ENCODE data around the gene MYOG. TPM values are rescaled to one million over a fixed set of nuclear protein-coding genes. Genes with fewer than 3 reads are reported as not detected.

MYOG gene
- total RNA-seq, 1 donor from 2014 or later: not detected

DNA sequence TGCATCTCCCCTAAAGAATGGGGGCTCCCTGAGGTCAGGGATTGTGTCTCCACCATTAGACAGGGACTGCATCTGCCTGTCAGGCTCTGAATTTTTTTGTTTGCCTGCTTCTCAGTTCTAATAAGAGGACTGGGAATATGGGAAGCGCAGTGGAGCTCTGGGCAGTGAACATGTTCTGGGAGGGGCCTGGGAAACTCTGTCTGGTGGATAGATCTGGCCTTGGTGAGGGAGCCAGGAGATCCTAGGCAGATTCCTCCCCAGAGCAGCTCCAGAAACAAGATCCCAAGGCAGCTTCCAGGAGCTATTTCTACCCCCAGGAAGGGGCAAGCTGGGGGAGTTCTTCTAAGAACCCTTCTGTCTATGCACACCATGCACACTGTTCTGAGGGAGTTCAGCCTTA is 12.6 kb upstream of the MYOG start:
- ChIA-PET POLR2A (no interaction called here), CTCF (no interaction called here)
- peaks cover 24% of the 10 kb centered on the region for H3K9me3 Mint-ChIP-seq
- no peaks in the 10 kb centered on the region for H3K4me1 Mint-ChIP-seq
- no peak overlapping the region for H3K27ac Mint-ChIP-seq
- no peak for DNase-seq
- H3K4me3 Mint-ChIP-seq: no peak overlapping the region
- intact Hi-C loops (cut with micrococcal nuclease): no loop called here
- no peak for ATAC-seq (ENCODE audit: low read depth)
- H3K36me3 Mint-ChIP-seq (ENCODE audit: low read depth): no peaks in the 10 kb centered on the region
- H3K27me3 Mint-ChIP-seq: peaks cover 26% of the 10 kb centered on the region
- TF ChIP-seq, protein P1, sequence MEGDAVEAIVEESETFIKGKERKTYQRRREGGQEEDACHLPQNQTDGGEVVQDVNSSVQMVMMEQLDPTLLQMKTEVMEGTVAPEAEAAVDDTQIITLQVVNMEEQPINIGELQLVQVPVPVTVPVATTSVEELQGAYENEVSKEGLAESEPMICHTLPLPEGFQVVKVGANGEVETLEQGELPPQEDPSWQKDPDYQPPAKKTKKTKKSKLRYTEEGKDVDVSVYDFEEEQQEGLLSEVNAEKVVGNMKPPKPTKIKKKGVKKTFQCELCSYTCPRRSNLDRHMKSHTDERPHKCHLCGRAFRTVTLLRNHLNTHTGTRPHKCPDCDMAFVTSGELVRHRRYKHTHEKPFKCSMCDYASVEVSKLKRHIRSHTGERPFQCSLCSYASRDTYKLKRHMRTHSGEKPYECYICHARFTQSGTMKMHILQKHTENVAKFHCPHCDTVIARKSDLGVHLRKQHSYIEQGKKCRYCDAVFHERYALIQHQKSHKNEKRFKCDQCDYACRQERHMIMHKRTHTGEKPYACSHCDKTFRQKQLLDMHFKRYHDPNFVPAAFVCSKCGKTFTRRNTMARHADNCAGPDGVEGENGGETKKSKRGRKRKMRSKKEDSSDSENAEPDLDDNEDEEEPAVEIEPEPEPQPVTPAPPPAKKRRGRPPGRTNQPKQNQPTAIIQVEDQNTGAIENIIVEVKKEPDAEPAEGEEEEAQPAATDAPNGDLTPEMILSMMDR (IDR thresholded peaks at IDR 0.05): no peak

DNA sequence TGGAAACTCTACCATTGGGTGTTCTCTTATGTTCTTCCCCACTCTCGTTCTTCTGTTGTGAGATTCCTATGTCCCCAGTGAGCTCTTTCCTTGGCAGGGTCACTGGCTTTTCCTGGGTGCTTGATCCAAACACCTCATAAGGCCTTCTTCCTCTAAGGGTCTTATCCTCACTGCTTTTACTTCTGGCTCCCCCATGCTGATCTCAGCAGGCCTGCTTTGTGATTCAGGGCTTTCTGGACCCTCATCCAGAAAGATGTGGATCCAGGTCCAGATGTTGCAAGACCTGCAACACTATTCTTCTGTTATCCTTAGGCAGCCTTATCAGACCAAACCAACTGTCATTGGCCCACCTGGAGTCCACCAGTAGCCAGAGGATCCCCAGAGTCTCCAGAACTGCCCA is 11.2 kb upstream of the MYOG start:
- Mint-ChIP-seq H3K27me3 (peaks cover 26% of the 10 kb centered on the region), H3K4me3 (no peak overlapping the region), H3K27ac (no peak overlapping the region), H3K9me3 (peaks cover 24% of the 10 kb centered on the region), H3K36me3 (ENCODE audit: low read depth) (no peaks in the 10 kb centered on the region), H3K4me1 (no peaks in the 10 kb centered on the region)
- CTCF ChIA-PET: no interaction called here
- intact Hi-C loops (cut with micrococcal nuclease): no loop called here
- POLR2A ChIA-PET: no interaction called here
- TF ChIP-seq, protein P1 (IDR thresholded peaks at IDR 0.05): no peak
- ATAC-seq (ENCODE audit: low read depth) (no peak), DNase-seq (no peak)

DNA sequence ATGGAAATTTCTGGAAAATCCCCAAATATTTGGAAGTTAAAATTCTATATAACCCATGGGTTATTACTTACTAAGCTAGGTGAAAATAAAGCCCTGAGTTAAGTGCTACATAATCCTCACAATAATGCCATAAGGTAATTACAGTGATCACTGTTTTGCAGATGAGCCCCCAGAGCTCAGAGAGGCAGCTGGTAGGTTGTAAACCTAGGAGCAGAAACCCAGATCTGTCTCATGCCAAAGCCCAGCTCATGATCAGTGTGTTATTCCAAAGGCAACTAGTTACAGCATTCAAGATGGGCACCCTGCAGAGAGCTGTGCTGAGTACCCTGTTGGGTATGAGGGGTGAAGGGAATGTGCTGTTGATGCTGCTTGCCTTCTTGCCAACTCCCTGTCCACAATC is 10.8 kb upstream of the MYOG start:
- Mint-ChIP-seq H3K9me3 (peaks cover 24% of the 10 kb centered on the region), H3K27ac (no peak overlapping the region), H3K4me3 (no peak overlapping the region), H3K27me3 (peaks cover 28% of the 10 kb centered on the region), H3K36me3 (ENCODE audit: low read depth) (no peaks in the 10 kb centered on the region), H3K4me1 (no peaks in the 10 kb centered on the region)
- ATAC-seq (ENCODE audit: low read depth): no peak
- intact Hi-C loops (cut with micrococcal nuclease): no loop called here
- POLR2A ChIA-PET: no interaction called here
- TF ChIP-seq, protein P1 (IDR thresholded peaks at IDR 0.05): no peak
- no peak for DNase-seq
- CTCF ChIA-PET: interaction anchor here (1.2 kb wide), 1 partner anchor 58 kb away, joined by 3 read pairs; no protein-coding TSS in a partner anchor

DNA sequence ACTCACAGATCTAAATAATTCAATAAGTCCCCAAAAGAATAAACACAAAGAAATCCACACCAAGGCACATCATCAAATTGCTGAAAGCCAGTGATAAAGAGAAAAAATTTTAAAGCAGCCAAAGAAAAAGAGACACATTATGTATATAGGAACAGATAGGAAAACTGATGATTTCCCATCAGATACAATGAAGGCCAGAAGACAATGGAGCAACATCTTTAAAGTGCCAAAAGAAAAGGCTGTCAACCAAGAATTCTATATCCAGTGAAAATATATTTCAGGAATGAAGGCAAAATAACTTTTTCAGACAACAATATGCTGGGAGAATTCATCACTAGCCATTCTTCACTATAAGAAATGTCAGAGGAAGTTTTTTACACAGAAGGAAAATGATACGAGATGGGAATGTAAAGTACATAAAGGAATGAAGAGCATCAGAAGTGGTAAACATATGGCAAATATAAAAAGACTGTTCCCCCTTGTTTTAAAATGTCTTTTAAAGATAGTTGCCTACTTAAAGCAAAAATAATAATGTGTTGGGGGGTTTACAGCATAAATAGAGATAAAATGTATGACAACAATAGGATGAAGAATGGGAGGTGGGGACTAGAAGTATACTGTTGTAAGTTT is 9.4 kb upstream of the MYOG start:
- CTCF ChIA-PET: interaction anchor here (1.2 kb wide), 1 partner anchor 56 kb away, joined by 3 read pairs; no protein-coding TSS in a partner anchor
- ATAC-seq (ENCODE audit: low read depth) (no peak), DNase-seq (no peak)
- no peak overlapping the region for H3K27ac Mint-ChIP-seq
- peaks cover 38% of the 10 kb centered on the region for H3K27me3 Mint-ChIP-seq
- H3K9me3 Mint-ChIP-seq: peaks cover 24% of the 10 kb centered on the region
- H3K4me1 Mint-ChIP-seq: no peaks in the 10 kb centered on the region
- TF ChIP-seq, protein P1 (IDR thresholded peaks at IDR 0.05): no peak
- H3K36me3 Mint-ChIP-seq (ENCODE audit: low read depth): no peaks in the 10 kb centered on the region
- POLR2A ChIA-PET: no interaction called here
- intact Hi-C loops (cut with micrococcal nuclease): no loop called here
- no peak overlapping the region for H3K4me3 Mint-ChIP-seq

DNA sequence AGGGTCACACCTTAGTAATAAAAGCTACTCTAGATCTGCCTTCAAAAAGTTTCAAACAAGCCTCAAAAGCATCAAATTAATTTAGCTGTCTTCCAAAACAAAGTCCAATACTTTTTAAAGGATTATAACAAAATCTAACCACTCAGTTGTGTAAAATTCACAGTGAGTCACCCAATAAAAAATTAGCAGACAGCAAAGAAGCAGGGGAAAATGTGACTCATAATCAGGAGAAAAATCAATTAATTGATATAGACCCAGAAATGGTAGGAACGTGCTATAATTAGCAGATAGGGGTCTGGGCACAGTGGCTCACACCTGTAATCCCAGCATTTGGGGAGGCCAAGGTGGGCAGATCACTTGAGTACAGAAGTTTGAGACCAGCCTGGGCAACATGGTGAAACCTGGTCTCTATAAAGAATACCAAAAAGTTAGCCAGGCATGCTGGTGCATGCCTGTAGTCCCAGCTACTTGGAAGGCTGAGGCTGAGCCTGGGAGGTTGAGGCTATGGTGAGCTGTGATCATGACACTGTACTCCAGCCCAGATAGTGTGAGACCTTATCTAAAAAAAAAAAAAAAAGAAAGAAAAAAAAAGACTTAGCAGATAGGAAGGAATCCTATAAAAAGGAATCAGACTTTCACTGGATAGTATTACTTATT is 8.1 kb upstream of the MYOG start:
- Mint-ChIP-seq H3K9me3 (peaks cover 24% of the 10 kb centered on the region), H3K4me1 (no peaks in the 10 kb centered on the region), H3K4me3 (no peak overlapping the region), H3K27me3 (peaks cover 32% of the 10 kb centered on the region), H3K27ac (no peak overlapping the region), H3K36me3 (ENCODE audit: low read depth) (no peaks in the 10 kb centered on the region)
- DNase-seq (no peak), ATAC-seq (ENCODE audit: low read depth) (no peak)
- intact Hi-C loops (cut with micrococcal nuclease): no loop called here
- ChIA-PET POLR2A (no interaction called here), CTCF (no interaction called here)
- TF ChIP-seq, protein P1 (IDR thresholded peaks at IDR 0.05): no peak

Data from activated B cell treated with CpG ODN at 0.5 μM for 24 hours (primary cell).